Hippocampal formation (tissue), 2 donors: ENCODE data around the gene HCN1.
"Not testable (repeated sequence)": the region's sequence is repeated elsewhere in the genome, so short reads cannot be mapped to it uniquely, and the experiment has no call there.

Experiments used
- DNase-seq, 2 donors: peaks; one replicate each; lab custom pipeline; 2025; lab: John Stamatoyannopoulos, UW

HCN1 gene

GRCh38 chr5:45617859-45618416, 78.2 kb downstream of the HCN1 start:
- DNase-seq: no peak

- DNase-seq: no peak
Measured at GRCh38 chr5:45609661-45610060, 86.5 kb downstream of the HCN1 start.

GRCh38 chr5:45604092-45604491, 92.1 kb downstream of the HCN1 start:
- DNase-seq: no peak

- no peak for DNase-seq
Measured at GRCh38 chr5:45601424-45601823, 94.8 kb downstream of the HCN1 start.

GRCh38 chr5:45596320-45596719, 99.9 kb downstream of the HCN1 start:
- DNase-seq: no peak

GRCh38 chr5:45586001-45586400, 110.2 kb downstream of the HCN1 start:
- not testable (repeated sequence) for DNase-seq

- no peak for DNase-seq
Measured at GRCh38 chr5:45578270-45578669, 117.9 kb downstream of the HCN1 start.

- DNase-seq: no peak
Measured at GRCh38 chr5:45568813-45569212, 127.4 kb downstream of the HCN1 start.

GRCh38 chr5:45542421-45542820, 153.8 kb downstream of the HCN1 start:
- DNase-seq: no peak

- DNase-seq: no peak
Measured at GRCh38 chr5:45533663-45534062, 162.5 kb downstream of the HCN1 start.

GRCh38 chr5:45532826-45533624, 163.2 kb downstream of the HCN1 start:
- DNase-seq: no peak

GRCh38 chr5:45521067-45521466, 175.1 kb downstream of the HCN1 start:
- no peak for DNase-seq

- DNase-seq: no peak
Measured at GRCh38 chr5:45512521-45512920, 183.7 kb downstream of the HCN1 start.

- no peak for DNase-seq
Measured at GRCh38 chr5:45509371-45509770, 186.8 kb downstream of the HCN1 start.

- DNase-seq: no peak
Measured at GRCh38 chr5:45508135-45508534, 188.0 kb downstream of the HCN1 start.

- peak; percentile 10 to 66 for DNase-seq
Measured at GRCh38 chr5:45507178-45507577, 189.0 kb downstream of the HCN1 start.

GRCh38 chr5:45499006-45499405, 197.2 kb downstream of the HCN1 start:
- DNase-seq: not testable (repeated sequence)

- DNase-seq: no peak
Measured at GRCh38 chr5:45491368-45491767, 204.8 kb downstream of the HCN1 start.

- DNase-seq: peak in 1 of 2 donors; percentile 0
Measured at GRCh38 chr5:45484781-45485180, 211.4 kb downstream of the HCN1 start.

- peak in 1 of 2 donors; percentile 6 for DNase-seq
Measured at GRCh38 chr5:45454114-45454513, 242.1 kb downstream of the HCN1 start.

- DNase-seq: not testable (repeated sequence)
Measured at GRCh38 chr5:45444856-45445255, 251.3 kb downstream of the HCN1 start.

GRCh38 chr5:45440466-45440865, 255.7 kb downstream of the HCN1 start:
- DNase-seq: no peak

- DNase-seq: no peak
Measured at GRCh38 chr5:45437752-45438151, 258.4 kb downstream of the HCN1 start.
